Uterus (tissue), 4 donors: ENCODE results near the gene GSG1L2. TPM values are rescaled to one million over a fixed set of nuclear protein-coding genes. Genes with fewer than 3 reads are reported as not detected.

Experiments
- DNase-seq, 2 donors: peaks; one replicate each; pipeline ENCODE4 v3.0.0-alpha.2; 2019 to 2020
- H3K27ac ChIP-seq, 2 donors: fragments of 200-600 bp; sonication (generic); 1 replicate in 1 of 2; 2 replicates in 1 of 2; pipeline ENCODE4 v1.5.1; 2016 to 2018
- H3K27me3 ChIP-seq, 2 donors: fragments of 200-600 bp; sonication (generic); one replicate each; pipeline ENCODE4 v1.5.1; 2018 to 2019; ENCODE audit warnings: control low read depth in 1 of 2
- H3K36me3 ChIP-seq, 2 donors: fragments of 200-600 bp; sonication (generic); one replicate each; pipeline ENCODE4 v1.5.1; 2019; ENCODE audit warnings: control low read depth in 1 of 2
- H3K4me1 ChIP-seq, 2 donors: fragments of 200-600 bp; sonication (generic); one replicate each; pipeline ENCODE4 v1.5.1; 2018 to 2019; ENCODE audit warnings: control low read depth in 1 of 2
- H3K4me3 ChIP-seq, 2 donors: fragments of 200-600 bp; sonication (generic); 1 replicate in 1 of 2; 2 replicates in 1 of 2; pipeline ENCODE4 v1.5.1; 2018 to 2019; ENCODE audit warnings: mild to moderate bottlenecking in 1 of 2
- H3K9me3 ChIP-seq, 2 donors: fragments of 200-600 bp; sonication (generic); one replicate each; pipeline ENCODE4 v1.5.1; 2019; ENCODE audit warnings: control low read depth in 1 of 2
- POLR2A ChIP-seq, 2 donors: fragments of 450-650 bp; IDR thresholded peaks; one replicate each; pipeline ENCODE4 v1.6.1; 2016; ENCODE audit warnings: antibody characterized with exemption in 2 of 2, mild to moderate bottlenecking in 1 of 2, moderate library complexity in 1 of 2
- intact Hi-C: fragments of 100-400 bp; cut with DNase I; formaldehyde crosslinking; loops from one replicate; pipeline ENCODE4 v1.15.1; 2023; ENCODE audit warnings: low total_unique reads
- total RNA-seq, 4 donors: library from RNA; depleted of rRNA in 3 of 4; stranded (reverse); fragments of >200 nt in 3 of 4; gene quantifications; one replicate each; pipeline versions ENCODE4 v1.1.0 to v1.2.4, GENCODE V29; 2014 to 2023
- TF ChIP-seq, protein P1 (sequence below), 4 experiments: fragments of 200-600 bp in 2 of 4; fragments of 450-650 bp in 2 of 4; sonication (generic) in 2 of 4; IDR thresholded peaks; one replicate each; pipeline ENCODE4 v1.5.1; 2016 to 2019; ENCODE audit warnings: antibody characterized with exemption in 4 of 4, mild to moderate bottlenecking in 2 of 4, moderate library complexity in 1 of 4
- donor health status: DM: yes; HTN: yes; CAD: no.

GSG1L2 gene
- total RNA-seq, result not detected

GRCh38 chr17:9821921-9822320, at the start of gene GSG1L2:
TSS of gene GSG1L2 (minus strand) at chr17:9822079. CDS start at chr17:9822071, 8 bp downstream.
- TF ChIP-seq, protein P1, sequence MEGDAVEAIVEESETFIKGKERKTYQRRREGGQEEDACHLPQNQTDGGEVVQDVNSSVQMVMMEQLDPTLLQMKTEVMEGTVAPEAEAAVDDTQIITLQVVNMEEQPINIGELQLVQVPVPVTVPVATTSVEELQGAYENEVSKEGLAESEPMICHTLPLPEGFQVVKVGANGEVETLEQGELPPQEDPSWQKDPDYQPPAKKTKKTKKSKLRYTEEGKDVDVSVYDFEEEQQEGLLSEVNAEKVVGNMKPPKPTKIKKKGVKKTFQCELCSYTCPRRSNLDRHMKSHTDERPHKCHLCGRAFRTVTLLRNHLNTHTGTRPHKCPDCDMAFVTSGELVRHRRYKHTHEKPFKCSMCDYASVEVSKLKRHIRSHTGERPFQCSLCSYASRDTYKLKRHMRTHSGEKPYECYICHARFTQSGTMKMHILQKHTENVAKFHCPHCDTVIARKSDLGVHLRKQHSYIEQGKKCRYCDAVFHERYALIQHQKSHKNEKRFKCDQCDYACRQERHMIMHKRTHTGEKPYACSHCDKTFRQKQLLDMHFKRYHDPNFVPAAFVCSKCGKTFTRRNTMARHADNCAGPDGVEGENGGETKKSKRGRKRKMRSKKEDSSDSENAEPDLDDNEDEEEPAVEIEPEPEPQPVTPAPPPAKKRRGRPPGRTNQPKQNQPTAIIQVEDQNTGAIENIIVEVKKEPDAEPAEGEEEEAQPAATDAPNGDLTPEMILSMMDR (IDR thresholded peaks at IDR 0.05), result no peak
- Histone ChIP-seq H3K27me3 (no peaks in the 10 kb centered on the region), H3K9me3 (no peaks in the 10 kb centered on the region), H3K27ac (no peak within 1 kb of the TSS), H3K4me1 (no peaks in the 10 kb centered on the region), H3K4me3 (no peak within 1 kb of the TSS), H3K36me3 (no peaks in the 10 kb centered on the region)
- intact Hi-C loops, result no loop called here
- DNase-seq, result no peak

DNA sequence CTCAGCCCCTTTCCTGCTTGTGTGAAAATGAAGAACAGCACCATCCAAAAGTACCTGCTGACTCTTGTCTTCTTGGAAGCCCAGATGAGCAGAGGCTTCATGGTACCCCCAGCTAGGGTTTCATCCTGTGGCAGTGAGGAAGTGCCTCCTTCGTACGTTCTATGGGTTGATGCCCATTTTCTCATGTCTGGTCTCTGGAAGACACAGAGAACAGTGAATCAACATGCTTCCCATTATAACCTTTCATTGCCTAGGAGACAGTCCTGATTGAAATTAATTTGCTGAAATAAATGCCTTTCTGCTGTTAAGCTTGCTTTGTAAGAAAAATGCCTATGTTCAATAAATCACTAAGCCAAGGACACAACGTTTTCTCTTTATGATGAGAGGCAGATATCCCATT, 46.7 kb upstream of the GSG1L2 start:
- intact Hi-C loops, result no loop called here
- Histone ChIP-seq H3K27ac (no peak overlapping the region), H3K9me3 (no peaks in the 10 kb centered on the region), H3K4me1 (no peaks in the 10 kb centered on the region), H3K27me3 (no peaks in the 10 kb centered on the region), H3K36me3 (no peaks in the 10 kb centered on the region), H3K4me3 (no peak overlapping the region)
- DNase-seq, result no peak
- no peak for TF ChIP-seq POLR2A (IDR thresholded peaks at IDR 0.05)
- TF ChIP-seq, protein P1 (IDR thresholded peaks at IDR 0.05), result no peak

DNA sequence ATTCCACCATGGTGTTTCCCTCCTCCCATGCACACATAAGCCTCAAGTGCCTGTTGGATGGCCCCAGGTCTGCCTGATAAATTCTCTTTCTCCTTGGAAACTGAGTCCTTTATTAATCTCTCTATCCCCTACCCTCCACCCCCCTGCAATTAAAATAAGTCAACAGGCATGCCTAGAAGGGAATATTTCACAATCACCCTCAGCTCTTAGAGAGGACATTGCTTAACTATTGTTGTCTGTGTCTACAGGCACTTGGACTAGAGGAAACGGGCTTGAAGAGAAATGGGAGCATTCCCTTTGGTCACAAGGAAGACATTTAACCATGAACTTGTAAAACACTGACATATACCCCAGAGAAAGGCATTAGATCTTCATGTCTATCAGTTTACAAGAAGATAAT, 43.7 kb upstream of the GSG1L2 start:
- TF ChIP-seq, protein P1 (IDR thresholded peaks at IDR 0.05), result no peak
- TF ChIP-seq POLR2A (IDR thresholded peaks at IDR 0.05), result no peak
- H3K9me3 ChIP-seq, result no peaks in the 10 kb centered on the region
- H3K36me3 ChIP-seq, result no peaks in the 10 kb centered on the region
- H3K27ac ChIP-seq, result no peak overlapping the region
- DNase-seq, result no peak
- H3K4me3 ChIP-seq, result no peak overlapping the region
- no peaks in the 10 kb centered on the region for H3K27me3 ChIP-seq
- intact Hi-C loops, result no loop called here
- H3K4me1 ChIP-seq, result no peaks in the 10 kb centered on the region

- Histone ChIP-seq H3K4me1 (no peaks in the 10 kb centered on the region), H3K27ac (no peak overlapping the region), H3K36me3 (no peaks in the 10 kb centered on the region), H3K4me3 (no peak overlapping the region), H3K27me3 (no peaks in the 10 kb centered on the region), H3K9me3 (no peaks in the 10 kb centered on the region)
- intact Hi-C loops, result no loop called here
- DNase-seq, result no peak
- TF ChIP-seq POLR2A (IDR thresholded peaks at IDR 0.05), result no peak
- TF ChIP-seq, protein P1 (IDR thresholded peaks at IDR 0.05), result no peak
Measured at GRCh38 chr17:9862949-9863348, 41.1 kb upstream of the GSG1L2 start.

DNA sequence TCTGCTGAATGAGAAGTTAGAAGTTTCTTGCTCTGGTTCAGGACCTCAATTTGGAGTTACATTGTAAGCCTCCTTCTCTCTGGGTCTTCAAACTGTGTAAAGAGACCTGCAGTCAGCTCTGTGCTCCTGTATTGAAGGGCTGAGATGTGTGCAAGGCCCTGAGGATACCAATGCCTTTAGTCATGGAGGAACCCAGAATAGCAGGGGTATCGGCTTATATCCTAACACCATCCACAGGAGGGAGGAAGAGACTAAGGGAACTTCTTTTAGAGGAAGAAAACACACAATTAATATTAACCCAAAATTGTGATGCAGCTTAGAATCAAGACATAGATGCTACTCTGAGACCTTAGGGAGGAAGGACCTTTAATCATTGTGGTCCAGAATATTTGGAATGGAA, 40.3 kb upstream of the GSG1L2 start:
- TF ChIP-seq POLR2A (IDR thresholded peaks at IDR 0.05), result no peak
- TF ChIP-seq, protein P1 (IDR thresholded peaks at IDR 0.05), result no peak
- H3K27me3 ChIP-seq, result no peaks in the 10 kb centered on the region
- no peak overlapping the region for H3K4me3 ChIP-seq
- H3K9me3 ChIP-seq, result no peaks in the 10 kb centered on the region
- H3K36me3 ChIP-seq, result no peaks in the 10 kb centered on the region
- no peaks in the 10 kb centered on the region for H3K4me1 ChIP-seq
- DNase-seq, result no peak
- intact Hi-C loops, result no loop called here
- no peak overlapping the region for H3K27ac ChIP-seq
